GM19328 (cell line): ENCODE measurements around the gene DKKL1.
"Not testable (repeated sequence)": the region's sequence is repeated elsewhere in the genome, so short reads cannot be mapped to it uniquely, and the experiment has no call there.

Experiments used
- ATAC-seq: cut with Tn5 transposase; IDR thresholded peaks from one replicate; pipeline ENCODE4 v1.9.1; 2021; ENCODE audit warnings: mild to moderate bottlenecking, moderate library complexity; ENCODE audit not compliant: unreplicated experiment

The DKKL1 gene

DNA sequence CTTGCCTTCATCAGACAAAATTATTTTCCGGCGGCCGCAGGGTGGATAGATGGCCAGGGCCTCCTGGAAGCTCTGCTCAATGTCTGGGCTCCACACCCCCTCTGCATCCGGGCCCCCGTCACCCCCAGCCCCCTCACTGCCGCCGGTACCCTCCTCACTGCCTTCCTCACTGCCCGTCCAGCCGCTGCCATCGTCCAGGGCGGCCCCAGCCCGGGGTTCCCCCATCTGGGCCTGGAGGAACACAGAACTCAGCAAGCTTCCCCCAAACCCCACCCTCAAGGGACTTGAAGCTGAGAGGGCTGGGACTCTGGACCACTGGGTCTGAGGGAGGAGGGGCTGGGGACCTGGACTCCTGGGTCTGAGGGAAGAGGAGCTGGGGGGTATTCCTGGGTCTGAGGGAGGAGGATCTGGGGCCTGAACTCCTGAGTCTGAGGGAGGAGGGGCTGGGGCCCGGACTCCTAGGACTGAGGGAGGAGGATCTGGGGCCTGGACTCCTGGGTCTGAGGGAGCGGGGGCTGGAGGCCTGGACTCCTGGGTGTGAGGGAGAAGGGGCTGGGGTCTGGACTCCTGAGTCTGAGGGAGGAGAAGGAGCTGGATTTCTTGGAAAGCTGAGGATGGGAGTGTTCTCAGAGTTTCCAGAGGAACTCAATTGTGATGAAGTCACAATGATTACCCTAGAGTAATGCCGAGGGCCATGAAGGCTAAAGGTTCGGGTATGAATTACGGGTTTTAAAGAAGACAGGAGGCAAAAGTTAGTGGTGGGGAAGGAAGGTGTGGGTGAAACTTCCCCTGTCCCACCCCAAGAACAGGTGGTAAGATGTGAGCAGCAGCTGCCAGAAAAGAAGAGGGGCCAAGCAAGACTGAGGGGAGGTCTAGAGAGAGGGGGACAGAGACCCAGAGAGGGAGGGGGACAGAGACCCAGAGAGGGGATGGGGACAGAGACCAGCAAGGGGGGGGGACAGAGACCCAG, 3.5 kb upstream of the DKKL1 start:
- no peak for ATAC-seq

DNA sequence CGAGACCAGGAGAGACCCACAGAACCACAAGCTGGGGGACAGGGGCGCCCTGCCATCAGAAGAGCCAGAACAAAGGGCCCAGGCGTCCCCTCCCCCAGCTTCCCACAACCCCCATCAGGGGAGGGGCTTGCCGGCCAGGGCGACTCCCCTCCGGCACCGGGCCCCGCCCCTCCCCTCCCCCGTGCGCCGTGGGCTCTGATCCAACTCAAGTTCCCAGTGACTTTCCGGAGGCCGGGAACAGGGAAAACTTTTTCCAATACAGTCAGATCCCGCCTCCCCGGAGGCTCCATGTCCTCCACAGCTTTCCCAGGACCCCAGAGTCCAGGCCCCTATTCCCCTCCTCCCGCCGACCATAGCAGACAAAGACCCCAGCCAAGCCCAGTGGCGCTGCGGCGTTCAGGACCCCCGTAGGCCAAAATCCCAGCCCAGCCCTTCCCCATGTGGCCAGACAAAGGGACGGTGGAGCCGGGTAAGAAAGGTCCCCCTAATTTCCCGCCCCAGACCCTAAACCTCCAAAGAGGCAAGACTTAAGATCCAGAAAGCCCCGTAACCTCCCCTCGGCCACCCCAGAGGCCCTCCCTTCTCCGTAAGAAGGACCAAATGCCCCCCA, 2.1 kb upstream of the DKKL1 start:
- no peak for ATAC-seq

DNA sequence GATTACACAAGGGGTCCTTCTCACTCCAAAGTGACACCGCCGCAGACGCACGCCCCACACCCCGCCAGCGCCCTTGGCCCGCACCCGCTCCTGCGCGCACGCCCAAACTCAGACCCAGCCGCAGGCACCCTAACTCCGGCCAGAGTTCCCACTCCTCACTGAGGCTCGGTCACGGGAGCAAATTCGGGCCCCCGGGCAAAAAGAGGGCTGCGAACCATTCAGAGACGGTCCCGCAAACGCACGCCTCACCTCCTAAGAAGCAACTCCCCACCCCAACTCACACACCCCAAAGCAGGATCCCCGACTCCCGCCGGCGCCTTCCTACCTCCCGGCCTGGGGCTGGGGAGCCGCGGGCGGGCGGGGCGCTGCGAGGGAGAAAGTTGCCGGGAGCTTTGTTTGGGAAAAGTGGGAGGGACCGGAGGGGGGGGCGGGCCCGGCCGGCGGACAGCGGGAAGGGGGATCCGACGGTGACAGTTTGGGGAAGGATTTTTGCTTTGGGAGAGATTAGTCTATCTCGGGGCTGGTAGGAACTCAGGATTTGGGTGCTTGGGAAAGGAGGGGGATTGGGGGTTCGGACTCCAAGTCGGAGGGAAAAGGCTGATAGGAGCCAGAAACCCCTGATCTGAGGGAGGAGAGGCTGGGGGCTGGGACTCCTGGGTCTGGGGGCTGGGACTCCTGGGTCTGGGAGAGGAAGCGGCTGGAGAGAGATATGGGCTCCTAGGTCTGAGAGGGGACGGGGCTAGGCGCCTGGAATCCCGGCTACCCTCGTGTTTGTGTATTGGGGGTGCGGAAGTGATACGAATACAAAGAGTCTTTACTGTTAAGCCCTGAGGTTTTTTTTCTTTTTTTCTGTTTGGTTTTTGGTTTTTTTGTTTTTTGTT, 1.4 kb upstream of the DKKL1 start, which contains the start of gene TEAD2:
TSS of gene TEAD2 (minus strand) at position 369 of the 881 bp plus-strand sequence. CDS start 2,341 bp downstream, outside the sequence.
- no peak for ATAC-seq

DNA sequence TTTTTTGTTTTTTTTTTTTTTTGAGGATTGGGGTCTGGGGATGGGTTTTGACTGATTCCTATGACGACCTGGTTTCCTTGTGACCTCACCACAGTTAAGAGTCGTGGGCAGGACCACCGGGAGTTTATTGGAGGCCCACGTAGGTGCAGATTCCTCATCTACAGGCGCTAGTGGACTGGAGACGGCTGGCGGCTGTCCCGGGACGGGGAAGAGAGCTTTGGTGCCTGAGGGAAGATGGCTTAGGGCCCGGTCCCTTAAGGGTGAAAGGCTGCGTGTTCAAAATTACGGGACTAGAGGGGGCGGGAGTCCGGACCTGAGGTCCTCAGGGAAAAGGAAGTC, 779 bp upstream of the DKKL1 start:
- no peak for ATAC-seq

DNA sequence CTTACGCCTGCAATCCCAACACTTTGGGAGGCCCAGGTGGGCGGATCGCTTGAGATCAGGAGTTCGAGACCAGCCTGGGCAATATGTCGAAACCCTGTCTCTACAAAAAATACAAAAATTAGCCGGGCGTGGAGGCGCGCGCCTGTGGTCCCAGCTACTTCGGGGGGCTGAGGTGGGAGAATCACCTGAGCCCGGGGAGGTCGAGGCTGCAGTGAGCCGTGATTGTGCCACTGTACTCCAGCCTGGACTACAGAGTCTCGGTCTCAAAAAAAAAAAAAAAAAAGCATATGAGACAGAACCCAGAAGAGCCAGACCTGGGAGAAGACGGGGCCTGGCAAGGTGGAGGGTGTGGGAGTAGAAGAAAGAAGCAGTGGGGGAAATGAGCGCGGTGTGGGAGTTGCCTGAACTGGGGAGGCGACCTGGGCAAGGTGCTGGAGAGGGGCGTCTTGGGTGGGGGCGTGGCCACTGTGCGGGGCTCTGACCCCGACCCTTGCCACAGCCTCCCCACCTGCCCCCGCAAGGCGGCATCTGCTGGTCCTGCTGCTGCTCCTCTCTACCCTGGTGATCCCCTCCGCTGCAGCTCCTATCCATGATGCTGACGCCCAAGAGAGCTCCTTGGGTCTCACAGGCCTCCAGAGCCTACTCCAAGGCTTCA, 533 bp downstream of the DKKL1 start:
- no peak for ATAC-seq

DNA sequence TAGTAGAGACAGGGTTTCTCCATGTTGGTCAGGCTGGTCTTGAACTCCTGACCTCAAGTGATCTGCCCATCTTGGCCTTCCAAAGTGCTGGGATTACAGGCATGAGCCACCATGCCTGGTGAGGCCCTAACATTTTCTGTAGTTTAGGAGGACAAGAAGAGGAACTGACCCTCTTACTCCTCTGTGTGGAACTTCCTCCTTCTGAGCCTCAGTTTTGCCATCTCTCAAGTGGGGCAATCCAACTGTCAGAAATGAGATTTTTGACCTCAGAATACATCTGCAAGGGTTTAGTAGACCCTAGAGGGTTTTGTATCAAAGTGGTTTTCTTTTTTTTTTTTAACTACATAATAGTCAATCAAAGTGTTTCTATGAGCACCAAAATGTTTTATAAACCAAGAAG, 2.4 kb downstream of the DKKL1 start:
- ATAC-seq: no peak

DNA sequence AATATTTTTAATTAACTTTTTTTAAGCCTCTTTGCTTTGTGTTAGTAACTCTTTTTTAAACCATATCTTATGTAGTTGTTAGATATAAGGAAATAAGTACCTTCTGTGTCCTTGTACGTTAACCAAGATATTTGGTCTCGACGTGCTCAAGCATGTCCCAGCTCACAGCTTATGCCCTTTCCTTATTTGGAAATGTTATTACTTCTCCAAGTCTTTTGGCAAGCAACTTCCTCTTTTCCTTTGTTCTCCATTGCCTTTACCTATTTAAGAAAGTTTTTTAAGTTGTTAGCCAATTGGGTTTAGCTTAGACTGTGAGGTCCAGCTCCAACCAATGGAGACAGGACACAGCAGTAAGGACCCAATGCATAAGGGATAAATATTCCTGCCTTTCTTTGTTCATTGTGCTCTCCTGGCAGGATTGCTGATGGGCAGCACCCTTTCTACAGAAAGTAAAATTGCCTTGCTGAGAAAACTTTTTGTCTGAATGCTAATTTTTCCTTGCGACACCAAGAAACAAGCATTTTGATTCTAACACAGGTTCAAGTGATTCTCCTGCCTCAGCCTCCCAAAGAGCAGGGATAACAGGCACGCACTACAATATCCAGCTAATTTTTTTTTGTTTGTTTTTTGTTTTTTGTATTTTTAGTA, 5.2 kb downstream of the DKKL1 start:
- ATAC-seq: no peak

DNA sequence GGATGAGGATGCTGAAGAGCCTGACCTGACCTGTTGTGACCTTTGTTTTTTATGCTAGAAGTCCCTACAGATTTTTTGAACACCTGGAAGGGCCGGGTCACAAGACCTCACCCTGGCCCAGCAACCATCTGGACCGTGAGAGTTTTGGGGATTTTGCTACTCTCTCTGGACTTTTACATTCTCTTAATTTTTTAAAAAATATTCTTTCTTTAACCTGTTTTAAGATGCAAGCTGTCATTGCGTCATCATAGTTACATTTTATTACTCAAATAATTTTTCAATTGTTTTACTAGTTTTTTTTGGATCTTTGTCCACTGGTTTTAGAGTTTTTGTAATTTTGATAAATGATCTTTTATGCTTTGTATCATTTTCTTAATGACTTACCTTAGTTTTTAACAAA, 7.5 kb downstream of the DKKL1 start:
- ATAC-seq: no peak

DNA sequence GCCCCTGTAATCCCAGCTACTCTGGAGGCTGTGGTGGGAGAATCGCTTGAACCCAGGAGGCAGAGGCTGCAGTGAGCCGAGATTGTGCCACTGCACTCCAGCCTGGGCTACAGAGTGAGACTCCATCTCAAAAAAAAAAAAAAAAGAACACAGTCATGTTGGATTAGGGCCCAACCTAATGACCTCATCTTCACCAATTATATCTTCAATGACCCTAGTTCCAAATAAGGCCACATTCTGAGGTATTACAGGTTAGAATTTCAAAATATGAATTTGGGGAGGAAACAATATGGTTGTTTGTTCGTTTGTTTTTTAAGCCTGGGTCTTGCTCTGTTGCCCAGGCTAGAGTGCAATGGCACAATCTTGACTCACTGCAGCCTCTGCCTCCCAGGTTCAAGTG, 9.5 kb downstream of the DKKL1 start:
- ATAC-seq: not testable (repeated sequence)

DNA sequence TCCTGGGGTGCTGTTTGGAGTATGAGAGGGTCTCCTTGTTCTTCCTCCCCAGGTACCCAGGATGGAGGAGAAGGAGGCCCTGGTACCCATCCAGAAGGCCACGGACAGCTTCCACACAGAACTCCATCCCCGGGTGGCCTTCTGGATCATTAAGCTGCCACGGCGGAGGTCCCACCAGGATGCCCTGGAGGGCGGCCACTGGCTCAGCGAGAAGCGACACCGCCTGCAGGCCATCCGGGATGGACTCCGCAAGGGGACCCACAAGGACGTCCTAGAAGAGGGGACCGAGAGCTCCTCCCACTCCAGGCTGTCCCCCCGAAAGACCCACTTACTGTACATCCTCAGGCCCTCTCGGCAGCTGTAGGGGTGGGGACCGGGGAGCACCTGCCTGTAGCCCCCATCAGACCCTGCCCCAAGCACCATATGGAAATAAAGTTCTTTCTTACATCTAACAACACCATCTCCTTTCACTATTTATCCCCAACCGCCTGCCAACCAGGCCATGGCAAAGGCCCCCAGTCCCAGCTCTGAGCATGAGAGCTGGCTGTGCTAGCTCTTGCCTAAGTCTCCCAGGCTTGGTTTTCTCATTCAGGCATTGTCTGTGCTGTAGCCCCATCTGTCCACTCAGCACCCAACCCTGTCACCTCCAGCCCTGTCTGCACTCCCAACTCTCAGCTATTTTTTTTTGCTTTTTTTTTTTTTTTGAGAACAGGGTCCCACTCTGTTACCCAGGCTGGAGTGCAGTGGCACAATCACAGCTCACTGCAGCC, 11.2 kb downstream of the DKKL1 start:
- no peak for ATAC-seq

DNA sequence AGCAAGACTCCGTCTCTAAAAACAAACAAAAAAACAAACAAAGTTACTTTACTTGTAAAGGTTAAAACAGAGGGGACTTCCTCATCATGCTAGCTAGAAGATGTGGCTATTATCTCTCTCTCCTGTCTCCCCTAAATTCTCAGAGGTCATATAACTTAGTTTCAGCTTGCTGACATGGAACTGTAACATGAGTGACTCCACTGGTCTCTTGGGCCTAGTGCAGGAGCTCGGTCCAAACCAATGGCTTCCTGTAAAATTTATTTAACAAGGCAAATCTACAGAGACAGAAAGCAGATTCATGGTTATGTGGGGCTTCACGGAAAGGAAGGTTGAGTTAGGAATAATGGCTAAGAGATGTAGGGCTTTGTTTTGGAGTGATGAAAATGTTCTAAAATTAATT, 14.8 kb downstream of the DKKL1 start:
- ATAC-seq: no peak

DNA sequence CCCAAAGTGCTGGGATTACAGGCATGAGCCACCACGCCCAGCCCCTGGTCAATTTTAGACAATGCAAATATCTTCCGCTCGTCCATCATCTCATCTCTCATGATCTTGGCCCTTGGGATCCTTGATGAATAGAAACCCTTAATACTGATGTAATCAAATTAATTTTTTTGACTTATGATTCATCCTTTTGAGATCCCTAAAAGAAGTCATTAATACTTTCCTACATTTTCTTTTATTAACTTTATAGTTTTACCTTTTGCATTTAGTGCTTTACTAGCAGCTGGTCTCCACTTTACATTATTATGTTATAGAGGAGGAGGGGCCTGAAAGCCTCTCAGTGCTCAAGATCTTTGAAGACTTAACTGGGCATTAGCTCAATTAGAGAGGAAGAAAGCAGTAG, 16.7 kb downstream of the DKKL1 start:
- no peak for ATAC-seq

DNA sequence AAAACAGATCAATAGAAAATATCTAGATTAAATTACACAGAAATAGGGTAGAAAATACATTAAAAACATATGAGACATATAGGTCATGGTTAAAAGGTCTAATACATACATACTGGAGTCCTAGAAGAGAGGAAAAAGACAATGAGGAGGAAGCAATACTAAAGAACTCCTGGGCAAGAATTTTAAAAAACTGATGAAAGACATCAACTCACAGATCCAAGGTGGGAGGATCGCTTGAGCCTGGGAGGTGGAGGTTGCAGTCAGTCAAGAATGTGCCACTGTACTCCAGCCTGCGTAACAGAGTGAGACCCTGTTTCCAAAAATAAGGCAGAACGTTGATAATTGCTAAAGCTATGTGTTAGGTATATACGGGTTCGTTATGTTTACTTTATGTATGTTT, 19.0 kb downstream of the DKKL1 start:
- ATAC-seq: no peak

DNA sequence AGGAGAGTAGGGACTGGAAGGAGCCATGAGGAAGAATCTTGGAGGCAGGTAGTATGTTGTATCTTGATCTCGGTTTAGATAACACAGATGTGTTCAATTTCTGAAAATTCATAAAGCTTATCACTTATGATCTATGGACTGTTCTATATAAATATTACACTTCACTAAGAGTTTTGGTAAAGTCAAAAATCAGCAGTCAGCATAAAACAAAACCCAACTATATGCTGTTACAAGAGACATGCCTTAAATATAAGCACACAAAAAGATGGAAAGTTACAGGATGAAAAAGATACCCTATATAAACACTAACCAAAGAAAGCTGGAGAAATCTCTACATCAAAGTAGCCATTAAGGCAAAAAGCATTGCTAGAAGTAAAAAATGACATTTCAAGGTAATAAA, 19.9 kb downstream of the DKKL1 start:
- ATAC-seq: no peak

DNA sequence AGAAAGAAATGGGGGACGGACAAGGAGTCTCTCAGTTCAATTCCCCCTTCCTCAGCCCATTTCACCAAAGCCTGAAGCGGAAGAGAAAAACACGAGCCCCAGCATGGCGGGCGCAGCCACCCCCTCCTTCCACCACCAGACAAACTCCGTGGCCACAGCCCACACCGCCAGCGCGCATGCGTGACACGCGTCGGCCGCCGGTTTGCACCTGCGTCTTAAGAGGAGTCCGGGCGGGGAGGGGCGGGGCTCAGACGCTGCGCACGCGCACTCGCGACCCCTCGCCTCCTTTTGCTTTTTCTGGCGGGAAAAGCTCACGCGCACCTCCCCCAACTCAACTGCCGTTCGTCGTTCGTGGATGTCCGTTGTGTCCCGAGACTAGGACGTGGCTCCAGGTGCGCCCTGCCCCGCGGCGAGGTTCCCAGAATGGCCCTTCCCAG, 24.3 kb downstream of the DKKL1 start, which contains the start of gene KASH5:
TSS of gene KASH5 (plus strand) at position 314 of the 437 bp plus-strand sequence. CDS start 2,635 bp downstream, outside the sequence.
- ATAC-seq: no peak

DNA sequence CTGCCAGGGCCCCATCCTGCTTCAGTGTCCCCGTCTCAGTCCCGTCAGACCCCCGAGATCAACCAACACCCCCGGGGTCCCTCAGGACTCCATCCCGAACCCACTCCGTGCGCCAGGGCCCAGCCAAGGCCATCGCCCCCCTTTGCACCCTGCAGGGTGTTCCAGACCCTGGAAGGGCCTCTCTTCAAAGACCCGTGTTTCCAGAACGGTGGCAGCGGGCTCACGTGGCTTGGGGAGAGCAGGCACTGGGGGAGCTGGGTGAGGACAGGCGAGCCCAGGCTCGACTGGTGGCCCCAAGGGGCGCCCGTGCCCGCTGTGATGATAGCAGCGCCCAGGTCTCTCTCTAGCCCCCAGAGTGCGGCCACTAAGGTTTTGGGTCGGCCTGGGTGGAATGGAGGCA, 25.7 kb downstream of the DKKL1 start:
- no peak for ATAC-seq

DNA sequence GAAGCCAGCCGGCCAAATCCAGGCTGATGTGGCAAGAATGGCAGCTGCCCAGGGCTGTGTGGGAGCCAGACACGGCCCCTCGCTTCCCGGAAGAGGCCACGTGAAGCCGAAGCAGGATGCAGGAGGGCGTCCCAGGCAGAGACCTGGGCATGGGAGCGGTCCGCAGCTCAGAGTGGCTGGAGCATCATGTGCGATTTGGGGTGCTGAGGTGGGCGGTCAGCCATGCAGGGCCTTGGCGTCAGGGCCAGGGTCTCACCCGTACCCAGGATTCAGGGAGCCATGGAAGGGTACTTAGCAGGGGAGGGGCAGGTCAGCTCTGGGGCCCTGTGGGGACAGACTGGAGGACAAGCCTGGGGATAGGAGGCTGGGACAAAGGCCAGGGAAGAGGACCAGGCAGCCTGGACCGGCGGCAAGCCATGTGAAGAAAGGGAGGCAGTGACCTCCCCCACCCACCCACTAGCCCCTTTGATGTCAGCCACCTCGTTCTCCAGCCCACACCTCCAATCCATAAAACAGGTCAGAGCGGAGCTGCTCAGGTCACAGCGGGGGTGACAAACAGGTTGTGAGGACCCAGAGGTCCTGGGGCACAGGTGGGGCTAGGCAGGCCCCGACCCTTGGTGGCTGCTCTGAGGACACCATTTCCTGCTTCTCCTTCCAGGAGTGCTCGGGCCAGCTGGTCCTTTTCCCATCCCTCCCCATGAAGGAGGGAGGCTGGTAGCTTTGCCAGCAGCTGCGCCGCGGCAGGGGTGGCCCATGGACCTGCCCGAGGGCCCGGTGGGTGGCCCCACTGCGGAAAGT, 26.7 kb downstream of the DKKL1 start:
- no peak for ATAC-seq

DNA sequence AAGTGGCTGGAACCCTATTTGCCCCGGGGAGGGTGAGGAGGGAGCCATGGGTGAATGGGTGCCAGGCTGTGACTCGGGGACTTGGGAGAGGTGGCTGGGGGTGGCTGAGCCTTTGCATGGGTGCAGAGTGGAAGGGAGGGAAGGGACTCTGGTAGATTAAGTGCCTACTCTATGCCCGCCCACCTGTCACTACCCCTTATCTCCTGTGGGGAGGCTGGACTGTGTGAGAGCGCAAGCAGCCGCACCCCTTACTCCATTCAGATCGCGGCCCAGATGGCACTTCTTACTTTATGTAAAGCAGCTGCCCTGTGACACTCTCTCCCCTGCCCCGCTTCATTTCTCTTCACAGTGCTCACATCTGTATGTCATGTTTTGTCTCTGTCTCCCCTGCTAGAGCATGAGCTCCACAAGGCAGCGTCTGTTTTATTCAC, 27.3 kb downstream of the DKKL1 start:
- ATAC-seq: no peak
